Heart left ventricle (tissue), 16 donors: ENCODE data around the gene MCM5. TPM values are rescaled to one million over a fixed set of nuclear protein-coding genes. Genes with fewer than 3 reads are reported as not detected.
"Not testable (repeated sequence)": the region's sequence is repeated elsewhere in the genome, so short reads cannot be mapped to it uniquely, and the experiment has no call there.

ENCODE experiments used
- ATAC-seq, 4 donors: fragments of 200-7000 bp; cut with Tn5 transposase; one replicate each; pipeline ENCODE4 v1.9.1; 2020 to 2022; ENCODE audit warnings: moderate library complexity in 4 of 4, mild to moderate bottlenecking in 3 of 4, moderate number of reproducible peaks in 1 of 4
- DNase-seq, 5 donors: peaks; one replicate each; pipeline ENCODE4 v3.0.0-alpha.2; 2020
- H3K27ac ChIP-seq, 12 donors: fragments of 200-600 bp; sonication (generic) in 4 of 12; one replicate each; pipeline versions ENCODE4 v1.5.0 to v1.8.0; 2016 to 2022; ENCODE audit warnings: mild to moderate bottlenecking in 2 of 12
- H3K27me3 ChIP-seq, 9 donors: fragments of 200-600 bp; sonication (generic) in 2 of 9; one replicate each; pipeline versions ENCODE4 v1.5.1 to v1.8.0; 2016 to 2022; ENCODE audit warnings: mild to moderate bottlenecking in 3 of 9
- H3K36me3 ChIP-seq, 9 donors: fragments of 200-600 bp; sonication (generic) in 2 of 9; one replicate each; pipeline versions ENCODE4 v1.5.0 to v1.8.0; 2018 to 2022; ENCODE audit warnings: mild to moderate bottlenecking in 2 of 9
- H3K4me1 ChIP-seq, 12 donors: fragments of 200-600 bp; sonication (generic) in 4 of 12; one replicate each; pipeline versions ENCODE4 v1.5.0 to v1.8.0; 2016 to 2022; ENCODE audit warnings: mild to moderate bottlenecking in 3 of 12
- H3K4me3 ChIP-seq, 12 donors: fragments of 200-600 bp; sonication (generic) in 4 of 12; one replicate each; pipeline versions ENCODE4 v1.5.0 to v1.8.0; 2017 to 2022; ENCODE audit warnings: mild to moderate bottlenecking in 9 of 12, moderate library complexity in 4 of 12
- H3K9me3 ChIP-seq, 12 donors: fragments of 200-600 bp; sonication (generic) in 4 of 12; one replicate each; pipeline versions ENCODE4 v1.5.0 to v1.8.0; 2016 to 2022; ENCODE audit warnings: mild to moderate bottlenecking in 1 of 12
- POLR2A ChIP-seq, 2 donors: fragments of 450-650 bp; IDR thresholded peaks; one replicate each; pipeline ENCODE4 v1.6.1; 2017; ENCODE audit warnings: antibody characterized with exemption in 2 of 2, mild to moderate bottlenecking in 2 of 2, moderate library complexity in 2 of 2
- WGBS, 4 donors: extraction: QIAGEN DNeasy Blood & Tissue Kit in 2 of 4; methylation state at CpG; one replicate each; pipeline versions ENCODE4 v1.1.5 to v1.1.7; 2013 to 2018; 5-methylcytosine and 5-hydroxymethylcytosine counted together
- intact Hi-C, 10 donors: fragments of 100-400 bp; cut with DNase I; formaldehyde crosslinking; loops; one replicate each; pipeline versions ENCODE4 v1.11.1 to v1.14.2; 2022
- polyA plus RNA-seq, 2 donors: library from polyadenylated mRNA; stranded (reverse); fragments of 200-250 nt; gene quantifications; one replicate each; pipeline ENCODE4 v1.2.3, GENCODE V29; 2013
- total RNA-seq, 9 donors: library from RNA; depleted of rRNA in 2 of 9; stranded (reverse); fragments of >200 nt in 2 of 9; fragmentation: NEBNext Ultra II Directional in 3 of 9; extraction: Animal tissue kit (Norgen Biotek cat#: 25700) in 3 of 9; gene quantifications; one replicate each; pipeline versions ENCODE4 v1.1.0 to v1.2.4, GENCODE V29; 2016 to 2023
- TF ChIP-seq, protein P1 (sequence below), 12 donors: fragments of 200-600 bp; sonication (generic) in 4 of 12; IDR thresholded peaks; one replicate each; pipeline versions ENCODE4 v1.5.0 to v1.8.0; 2018 to 2022; ENCODE audit warnings: antibody characterized with exemption in 12 of 12, mild to moderate bottlenecking in 5 of 12
- donor health status: ischemic (EF 13 %, LVEDD 7.1; RV severe dilation, severe dysfunction).
- donor health status: healthy with polysubstance abuse.
- donor health status: DM: no; HTN: yes; CAD: no.
- donor health status: DM: no; HTN: no; CAD: no.
- donor health status: ischemic (EF 25% LVEDD 6.9; RV normal size, moderate dysfunction).
- donor health status: ischemic (EF 25% LVEDD 5.7; RV mildly dilated, moderate dysfunction).
- donor health status: healthy.
- donor health status: DM: yes; HTN: yes; CAD: no.
- donor health status: ischemic (EF 35%, LVEDD 5.7; RV mildly dilated, moderate dysfunction).
- donor health status: nonischemic (EF 11% LVEDD 7.7; RV severe dilation, severe dysfunction).
- donor health status: DM: yes; HTN: yes; CAD: no.
- donor health status: PGD.
- donor health status: ischemic (EF 29% LVEDD 5.4; RV normal size, mild dysfunction).
- donor health status: nonischemic (EF 23%, LVEDD 6.1; RV moderate dilation, normal function).

The MCM5 gene
- total and polyA plus RNA-seq, 11 donors = 5.9 to 30.2 (median 12.3) TPM

- peak overlapping the region; percentile 64 to 92 (median 78) for H3K27ac ChIP-seq
- H3K9me3 ChIP-seq = no peaks in the 10 kb centered on the region
- no peak overlapping the region for H3K4me3 ChIP-seq
- peaks cover 0 to 24% (median 17%) of the 10 kb centered on the region in 12 donors for H3K4me1 ChIP-seq
- intact Hi-C loops = loop anchor here in 1 of 10 donors (1.0 kb wide), 1 partner anchor 57 kb away; no protein-coding TSS in a partner anchor
- TF ChIP-seq, protein P1, sequence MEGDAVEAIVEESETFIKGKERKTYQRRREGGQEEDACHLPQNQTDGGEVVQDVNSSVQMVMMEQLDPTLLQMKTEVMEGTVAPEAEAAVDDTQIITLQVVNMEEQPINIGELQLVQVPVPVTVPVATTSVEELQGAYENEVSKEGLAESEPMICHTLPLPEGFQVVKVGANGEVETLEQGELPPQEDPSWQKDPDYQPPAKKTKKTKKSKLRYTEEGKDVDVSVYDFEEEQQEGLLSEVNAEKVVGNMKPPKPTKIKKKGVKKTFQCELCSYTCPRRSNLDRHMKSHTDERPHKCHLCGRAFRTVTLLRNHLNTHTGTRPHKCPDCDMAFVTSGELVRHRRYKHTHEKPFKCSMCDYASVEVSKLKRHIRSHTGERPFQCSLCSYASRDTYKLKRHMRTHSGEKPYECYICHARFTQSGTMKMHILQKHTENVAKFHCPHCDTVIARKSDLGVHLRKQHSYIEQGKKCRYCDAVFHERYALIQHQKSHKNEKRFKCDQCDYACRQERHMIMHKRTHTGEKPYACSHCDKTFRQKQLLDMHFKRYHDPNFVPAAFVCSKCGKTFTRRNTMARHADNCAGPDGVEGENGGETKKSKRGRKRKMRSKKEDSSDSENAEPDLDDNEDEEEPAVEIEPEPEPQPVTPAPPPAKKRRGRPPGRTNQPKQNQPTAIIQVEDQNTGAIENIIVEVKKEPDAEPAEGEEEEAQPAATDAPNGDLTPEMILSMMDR (IDR thresholded peaks at IDR 0.05) = no peak
- peak in 1 of 2 donors; percentile 20 for TF ChIP-seq POLR2A (IDR thresholded peaks at IDR 0.05)
- 23 to 42% (median 26%) methylated on average over 9 to 11 of the region's 11 CpGs for WGBS, 4 donors
- peak; percentile 74 to 93 (median 85) for DNase-seq
- ATAC-seq = peak; percentile 94 to 98 (median 98)
- H3K36me3 ChIP-seq = no peaks in the 10 kb centered on the region
- H3K27me3 ChIP-seq = no peaks in the 10 kb centered on the region
These were observed 67.9 kb downstream of the MCM5 start for GRCh38 chr22:35467681-35468434.

- intact Hi-C loops = loop anchor here in 2 of 10 donors (5.0 to 10.0 kb wide), 2 partner anchors 64 to 71 kb away; partner anchors contain the start of gene RASD2 (in 1 of the 2)
- 90 to 95% (median 92%) methylated on average over 6 of the region's 6 CpGs for WGBS, 4 donors
- TF ChIP-seq, protein P1 (IDR thresholded peaks at IDR 0.05) = no peak
- no peak for TF ChIP-seq POLR2A (IDR thresholded peaks at IDR 0.05)
- peaks cover 0 to 20% (median 17%) of the 10 kb centered on the region in 12 donors for H3K4me1 ChIP-seq
- H3K36me3 ChIP-seq = no peaks in the 10 kb centered on the region
- no peak overlapping the region for H3K4me3 ChIP-seq
- H3K27me3 ChIP-seq = no peaks in the 10 kb centered on the region
- DNase-seq (no peak), ATAC-seq (no peak)
- no peaks in the 10 kb centered on the region for H3K9me3 ChIP-seq
- H3K27ac ChIP-seq = no peak overlapping the region
These were observed 71.0 kb downstream of the MCM5 start for GRCh38 chr22:35470903-35471321.

- intact Hi-C loops = loop anchor here in 2 of 10 donors (5.0 to 10.0 kb wide), 2 partner anchors 63 to 71 kb away; partner anchors contain the start of gene RASD2 (in 1 of the 2)
These were observed 71.6 kb downstream of the MCM5 start for GRCh38 chr22:35471566-35471965.

DNA sequence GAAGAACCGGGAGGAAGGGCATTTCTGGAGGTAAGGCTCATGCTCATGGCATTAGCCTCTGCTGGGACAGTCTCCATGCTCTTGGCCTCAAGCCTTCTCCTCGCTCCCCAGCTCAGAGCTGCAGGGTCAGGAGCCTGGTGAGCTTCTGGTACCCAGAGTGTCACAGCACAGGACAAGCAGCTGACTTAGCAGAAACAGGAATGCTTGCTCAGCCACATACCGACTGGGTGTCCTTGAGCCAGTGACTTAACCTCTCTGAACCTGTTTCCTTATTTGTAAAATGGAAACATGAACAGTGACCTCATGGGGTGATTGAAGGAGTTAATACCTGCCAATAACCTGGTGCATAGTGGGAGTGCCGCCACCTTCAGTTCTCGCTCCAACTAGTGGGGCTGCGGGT, 72.5 kb downstream of the MCM5 start:
- no peak overlapping the region for H3K4me3 ChIP-seq
- peak overlapping the region in 4 of 12 donors; percentile 3 to 42 (median 28) for H3K27ac ChIP-seq
- intact Hi-C loops = loop anchor here in 2 of 10 donors (5.0 to 10.0 kb wide), 2 partner anchors 62 to 70 kb away; partner anchors contain the start of gene RASD2 (in 1 of the 2)
- DNase-seq = no peak
- H3K36me3 ChIP-seq = no peaks in the 10 kb centered on the region
- H3K27me3 ChIP-seq = peaks cover 0 to 5% (median 0%) of the 10 kb centered on the region in 9 donors
- peaks cover 0 to 17% (median 14%) of the 10 kb centered on the region in 12 donors for H3K4me1 ChIP-seq
- H3K9me3 ChIP-seq = no peaks in the 10 kb centered on the region
- no peak for ATAC-seq
- TF ChIP-seq, protein P1 (IDR thresholded peaks at IDR 0.05) = no peak
- WGBS, 4 donors = 92 to 96% (median 94%) methylated on average over 6 of the region's 6 CpGs

More at GRCh38 chr22:35471566-35471965, 71.6 kb downstream of the MCM5 start:
- peaks cover 0 to 20% (median 17%) of the 10 kb centered on the region in 12 donors for H3K4me1 ChIP-seq
- H3K27ac ChIP-seq = peak overlapping the region in 1 of 12 donors; percentile 22
- not testable (repeated sequence) for ATAC-seq, H3K9me3 ChIP-seq, H3K27me3 ChIP-seq, H3K4me3 ChIP-seq, DNase-seq, H3K36me3 ChIP-seq
- WGBS, 4 donors = 73 to 78% (median 77%) methylated on average over 4 of the region's 4 CpGs
